HG03135 (cell line): ENCODE measurements around the gene ELAVL1.
"Not testable (repeated sequence)": the region's sequence is repeated elsewhere in the genome, so short reads cannot be mapped to it uniquely, and the experiment has no call there.

Experiments used
- ATAC-seq: cut with Tn5 transposase; IDR thresholded peaks from one replicate; pipeline ENCODE4 v1.9.1; 2021; ENCODE audit warnings: mild to moderate bottlenecking, moderate library complexity; ENCODE audit not compliant: unreplicated experiment

ELAVL1 gene

GRCh38 chr19:8005534-8006256, at the start of gene ELAVL1:
TSS of gene ELAVL1 (minus strand) at chr19:8005641. CDS start at chr19:7991815, 13,826 bp downstream.
- peak; percentile 75 for ATAC-seq

- ATAC-seq, result no peak
Observed at GRCh38 chr19:8054169-8054568, 48.7 kb upstream of the ELAVL1 start.

- no peak for ATAC-seq
Observed at GRCh38 chr19:8052464-8052859, 47.0 kb upstream of the ELAVL1 start, which contains the start of gene CCL25. TSS of gene CCL25 (plus strand) at chr19:8052760. CDS start at chr19:8053050, 290 bp downstream.

GRCh38 chr19:8050274-8051096, 45.0 kb upstream of the ELAVL1 start:
- ATAC-seq, result peak; percentile 70

GRCh38 chr19:8046569-8047165, 41.2 kb upstream of the ELAVL1 start:
- ATAC-seq, result no peak

- ATAC-seq, result no peak
Observed at GRCh38 chr19:8045872-8046568, 40.6 kb upstream of the ELAVL1 start.

- no peak for ATAC-seq
Observed at GRCh38 chr19:8044018-8044417, 38.6 kb upstream of the ELAVL1 start.

- ATAC-seq, result no peak
Observed at GRCh38 chr19:8042900-8043299, 37.5 kb upstream of the ELAVL1 start.

GRCh38 chr19:8041531-8041931, 36.1 kb upstream of the ELAVL1 start:
- no peak for ATAC-seq

- no peak for ATAC-seq
Observed at GRCh38 chr19:8039231-8039630, 33.8 kb upstream of the ELAVL1 start.

GRCh38 chr19:8038815-8039214, 33.4 kb upstream of the ELAVL1 start:
- no peak for ATAC-seq

GRCh38 chr19:8036434-8037099, 31.1 kb upstream of the ELAVL1 start:
- ATAC-seq, result no peak

GRCh38 chr19:8034178-8034525, 28.7 kb upstream of the ELAVL1 start:
- no peak for ATAC-seq

- ATAC-seq, result not testable (repeated sequence)
Observed at GRCh38 chr19:8033287-8034177, 28.1 kb upstream of the ELAVL1 start.

- ATAC-seq, result no peak
Observed at GRCh38 chr19:8030960-8031359, 25.5 kb upstream of the ELAVL1 start.

- no peak for ATAC-seq
Observed at GRCh38 chr19:8028951-8029491, 23.6 kb upstream of the ELAVL1 start.

GRCh38 chr19:8025316-8025715, 19.9 kb upstream of the ELAVL1 start:
- no peak for ATAC-seq

- not testable (repeated sequence) for ATAC-seq
Observed at GRCh38 chr19:8024256-8024655, 18.8 kb upstream of the ELAVL1 start.

GRCh38 chr19:8023371-8023770, 17.9 kb upstream of the ELAVL1 start:
- ATAC-seq, result no peak
